Amniotic stem cell (primary cell): ENCODE measurements around the gene ZBTB49.

Experiments
- DNase-seq: peaks from one replicate; lab custom pipeline; 2025; lab: John Stamatoyannopoulos, UW

ZBTB49 gene

GRCh38 chr4:4284827-4285618, 5.0 kb upstream of the ZBTB49 start:
- DNase-seq, result no peak

- no peak for DNase-seq
These were observed 2.0 kb upstream of the ZBTB49 start for GRCh38 chr4:4288098-4288497.

- no peak for DNase-seq
These were observed 996 bp upstream of the ZBTB49 start for GRCh38 chr4:4289055-4289454.

- no peak for DNase-seq
These were observed 482 bp upstream of the ZBTB49 start for GRCh38 chr4:4289597-4289940.

- DNase-seq, result no peak
These were observed 3.2 kb downstream of the ZBTB49 start for GRCh38 chr4:4293279-4293678.

- no peak for DNase-seq
These were observed 6.3 kb downstream of the ZBTB49 start for GRCh38 chr4:4296283-4296846.

- DNase-seq, result no peak
These were observed 9.0 kb downstream of the ZBTB49 start for GRCh38 chr4:4299006-4299405.

- no peak for DNase-seq
These were observed 11.9 kb downstream of the ZBTB49 start for GRCh38 chr4:4302001-4302400.

- DNase-seq, result no peak
These were observed 12.4 kb downstream of the ZBTB49 start for GRCh38 chr4:4302416-4302815.

- DNase-seq, result no peak
These were observed 16.9 kb downstream of the ZBTB49 start for GRCh38 chr4:4306920-4307319.

- DNase-seq, result no peak
These were observed 18.9 kb downstream of the ZBTB49 start for GRCh38 chr4:4308800-4309441.

- DNase-seq, result no peak
These were observed 21.1 kb downstream of the ZBTB49 start for GRCh38 chr4:4311193-4311592.

- DNase-seq, result no peak
These were observed 25.6 kb downstream of the ZBTB49 start for GRCh38 chr4:4315461-4316149.

GRCh38 chr4:4316150-4316495, 26.1 kb downstream of the ZBTB49 start:
- DNase-seq, result no peak

GRCh38 chr4:4317496-4318232, 27.6 kb downstream of the ZBTB49 start:
- DNase-seq, result no peak

GRCh38 chr4:4320528-4320927, 30.5 kb downstream of the ZBTB49 start:
- no peak for DNase-seq

GRCh38 chr4:4320951-4321714, 31.1 kb downstream of the ZBTB49 start:
- DNase-seq, result no peak

GRCh38 chr4:4321951-4322688, 32.1 kb downstream of the ZBTB49 start:
- no peak for DNase-seq

GRCh38 chr4:4323705-4324534, 33.9 kb downstream of the ZBTB49 start:
- no peak for DNase-seq

- no peak for DNase-seq
These were observed 35.3 kb downstream of the ZBTB49 start for GRCh38 chr4:4325321-4325720.
